HepG2 (cell line): Measurements from ENCODE around the gene NLRC4. TPM values are rescaled to one million over a fixed set of nuclear protein-coding genes. Genes with fewer than 3 reads are reported as not detected.
A peak's percentile ranks its signal among the peaks of the same experiment; 100 is the strongest.

ENCODE experiments used
- ATAC-seq: fragments of 200-7000 bp; cut with Tn5 transposase; 3 replicates; pipeline ENCODE4 v1.9.1; 2020; ENCODE audit warnings: mild to moderate bottlenecking, moderate library complexity
- BruUV-seq: library from RNA; stranded (reverse); fragments of 400-500 nt; replicated peaks from 2 replicates; lab custom pipeline; 2021; lab: Mats Ljungman, UMichigan
- CTCF ChIA-PET: fragments of 300-600 bp; formaldehyde crosslinking; extraction: SDS; loops from one replicate; lab custom pipeline; 2021; ENCODE audit warnings: low total read pairs, inconsistent platforms, low intra/inter-chr PET ratio; lab: Yijun Ruan, JAX
- POLR2A ChIA-PET: fragments of 350-600 bp; sonication (Branson Sonifier 250); formaldehyde crosslinking; loops from one replicate; lab custom pipeline; 2020; ENCODE audit warnings: antibody characterized with exemption, inconsistent platforms; lab: Yijun Ruan, JAX
- DNase-seq: peaks from one replicate; pipeline ENCODE4 v3.0.0-alpha.2; 2015; ENCODE audit warnings: low spot score
- FAIRE-seq: peaks from 3 replicates; lab custom pipeline; 2011; peaks lifted over from hg19 to GRCh38; lab: Jason Lieb, UNC
- H2AFZ ChIP-seq: one replicate; pipeline ENCODE4 v1.6.1; 2011; ENCODE audit warnings: low read length, inconsistent platforms
- H3K27ac ChIP-seq: fragments of 300-600 bp; 3 replicates; pipeline ENCODE4 v1.8.0; 2011; ENCODE audit warnings: mixed run types, mild to moderate bottlenecking, mixed read lengths, low read length, inconsistent platforms; ENCODE audit not compliant: insufficient read depth; ENCODE audit errors: extremely low read length
- H3K27me3 ChIP-seq, 2 experiments: fragments of 200-600 bp in 1 of 2; 2 replicates in 1 of 2; 3 replicates in 1 of 2; pipeline versions ENCODE4 v1.6.0 to v1.8.0; 2011; ENCODE audit warnings: low read length in 2 of 2, mild to moderate bottlenecking in 2 of 2, moderate library complexity in 2 of 2, inconsistent platforms in 1 of 2; ENCODE audit not compliant: insufficient read depth in 2 of 2, control insufficient read depth in 1 of 2
- H3K36me3 ChIP-seq, 2 experiments: fragments of 200-600 bp in 1 of 2; replicated peaks in 1 of 2; 2 replicates in 1 of 2; 3 replicates in 1 of 2; pipeline versions ENCODE4 v1.5.1 to v1.8.0; 2011; ENCODE audit warnings: low read length in 2 of 2, inconsistent platforms in 1 of 2; ENCODE audit not compliant: insufficient read depth in 2 of 2, control insufficient read depth in 1 of 2
- H3K4me1 ChIP-seq: 2 replicates; pipeline ENCODE4 v1.5.1; 2012; ENCODE audit warnings: low read length, inconsistent platforms; ENCODE audit not compliant: insufficient read depth
- H3K4me2 ChIP-seq: 2 replicates; pipeline ENCODE4 v1.6.0; 2011; ENCODE audit warnings: low read depth, low read length, inconsistent platforms
- H3K4me3 ChIP-seq, 3 experiments: fragments of 200-600 bp in 1 of 3; sonication (generic), shearing (Covaris generic) in 1 of 3; replicated peaks in 1 of 3; 2 replicates each; pipeline ENCODE4 v1.5.1; 2011 to 2016; ENCODE audit warnings: low read length in 3 of 3, inconsistent platforms in 2 of 3, low read depth in 2 of 3, mild to moderate bottlenecking in 2 of 3, control low read depth in 1 of 3, mixed read lengths in 1 of 3; ENCODE audit not compliant: insufficient read depth in 1 of 3
- H3K79me2 ChIP-seq: one replicate; pipeline ENCODE4 v1.6.1; 2011; ENCODE audit warnings: low read length, inconsistent platforms; ENCODE audit not compliant: insufficient read depth
- H3K9ac ChIP-seq: 2 replicates; pipeline ENCODE4 v1.6.0; 2011; ENCODE audit warnings: mild to moderate bottlenecking, low read depth, low read length, inconsistent platforms; ENCODE audit not compliant: insufficient read depth
- H3K9me3 ChIP-seq: 2 replicates; pipeline ENCODE4 v1.5.1; 2012; ENCODE audit warnings: mild to moderate bottlenecking, low read length
- H4K20me1 ChIP-seq: 2 replicates; pipeline ENCODE4 v1.6.0; 2011; ENCODE audit warnings: inconsistent platforms, mild to moderate bottlenecking, low read length, moderate library complexity; ENCODE audit not compliant: insufficient read depth
- GATAD2A ChIP-seq: IDR thresholded peaks from 2 replicates; pipeline ENCODE4 v1.6.1; 2016
- HIVEP1 ChIP-seq: sonication (generic); formaldehyde crosslinking; IDR thresholded peaks from 2 replicates; pipeline ENCODE4 v1.4.0; 2020; ENCODE audit warnings: mild to moderate bottlenecking, missing genetic modification reagents
- HMG20A ChIP-seq: IDR thresholded peaks from 2 replicates; pipeline ENCODE4 v1.6.1; 2016; ENCODE audit warnings: borderline replicate concordance
- IRF2 ChIP-seq: IDR thresholded peaks from 2 replicates; pipeline ENCODE4 v1.6.1; 2018; ENCODE audit warnings: missing genetic modification reagents, missing compliant biosample characterization
- KLF15 ChIP-seq: sonication (generic); formaldehyde crosslinking; IDR thresholded peaks from 2 replicates; pipeline ENCODE4 v1.8.1; 2023; ENCODE audit warnings: borderline replicate concordance, mild to moderate bottlenecking, inconsistent platforms, missing genetic modification reagents, mixed read lengths
- MAFF ChIP-seq: IDR thresholded peaks from 2 replicates; pipeline ENCODE4 v1.6.1; 2011; ENCODE audit warnings: low read depth, low read length, improper control_type of control experiment
- MBD4 ChIP-seq: IDR thresholded peaks from 2 replicates; pipeline ENCODE4 v1.6.1; 2012; ENCODE audit warnings: low read length, inconsistent platforms, borderline replicate concordance
- MIXL1 ChIP-seq: IDR thresholded peaks from 2 replicates; pipeline ENCODE4 v1.6.1; 2016
- NFKBIZ ChIP-seq: IDR thresholded peaks from 2 replicates; pipeline ENCODE4 v1.6.1; 2018; ENCODE audit warnings: missing genetic modification reagents, missing compliant biosample characterization
- RBFOX2 ChIP-seq: fragments of 200-400 bp; formaldehyde crosslinking; IDR thresholded peaks from 2 replicates; pipeline ENCODE4 v1.6.1; 2017; ENCODE audit warnings: low read depth, mild to moderate bottlenecking, low read length
- RFX3 ChIP-seq: IDR thresholded peaks from 2 replicates; pipeline ENCODE4 v1.6.1; 2016; ENCODE audit warnings: missing biosample characterization, missing genetic modification reagents
- SPEN ChIP-seq: sonication (generic); formaldehyde crosslinking; IDR thresholded peaks from 2 replicates; pipeline ENCODE4 v1.5.1; 2020; ENCODE audit warnings: low read depth, mild to moderate bottlenecking, missing genetic modification reagents
- TBL1XR1 ChIP-seq: fragments of 150-350 bp; IDR thresholded peaks from 2 replicates; pipeline ENCODE4 v1.6.1; 2014; ENCODE audit warnings: borderline replicate concordance, low read length; ENCODE audit not compliant: partially characterized antibody
- TEAD3 ChIP-seq: optimal IDR thresholded peaks from 2 replicates; pipeline ENCODE3; 2016; ENCODE audit warnings: borderline replicate concordance
- ZBTB38 ChIP-seq: sonication (generic); formaldehyde crosslinking; IDR thresholded peaks from 2 replicates; pipeline ENCODE4 v1.5.1; 2020; ENCODE audit warnings: mild to moderate bottlenecking, missing genetic modification reagents
- ZBTB7A ChIP-seq: sonication (generic); formaldehyde crosslinking; IDR thresholded peaks from 2 replicates; pipeline ENCODE4 v1.8.0; 2022; ENCODE audit warnings: mild to moderate bottlenecking, missing genetic modification reagents
- ZNF180 ChIP-seq: sonication (generic); formaldehyde crosslinking; IDR thresholded peaks from 2 replicates; pipeline ENCODE4 v1.4.0; 2020; ENCODE audit warnings: low read depth, missing genetic modification reagents, borderline replicate concordance
- ZNF256 ChIP-seq: sonication (generic); formaldehyde crosslinking; conservative IDR thresholded peaks from 2 replicates; pipeline ENCODE4 v1.4.0; 2020; ENCODE audit warnings: missing genetic modification reagents
- ZNF317 ChIP-seq: sonication (generic); formaldehyde crosslinking; IDR thresholded peaks from 2 replicates; pipeline ENCODE4 v1.5.0; 2020; ENCODE audit warnings: mild to moderate bottlenecking, missing genetic modification reagents
- ZNF543 ChIP-seq: sonication (generic); formaldehyde crosslinking; IDR thresholded peaks from 2 replicates; pipeline ENCODE4 v1.4.0; 2020; ENCODE audit warnings: mild to moderate bottlenecking, missing genetic modification reagents
- ZNF605 ChIP-seq: sonication (generic); formaldehyde crosslinking; IDR thresholded peaks from 2 replicates; pipeline ENCODE4 v1.8.0; 2022; ENCODE audit warnings: mild to moderate bottlenecking, missing genetic modification reagents
- ZNF761 ChIP-seq: sonication (generic); formaldehyde crosslinking; conservative IDR thresholded peaks from 2 replicates; pipeline ENCODE4 v1.4.0; 2020; ENCODE audit warnings: mild to moderate bottlenecking, missing genetic modification reagents
- ZNF792 ChIP-seq: IDR thresholded peaks from 2 replicates; pipeline ENCODE4 v1.6.1; 2016
- WGBS: methylation state at CpG from one replicate; pipeline ENCODE4 v1.1.6; 2017; ENCODE audit warnings: low lambda C conversion rate; 5-methylcytosine and 5-hydroxymethylcytosine counted together
- in situ Hi-C: cut with HindIII; loops from 2 replicates; pipeline ENCODE4 v1.10.0; 2017; ENCODE audit warnings: low pct_unique_long_range_greater_than_20kb; ENCODE audit not compliant: extremely low pct_ligation_motif_present
- intact Hi-C: fragments of 100-400 bp; cut with micrococcal nuclease; formaldehyde crosslinking; loops from one replicate; pipeline ENCODE4 v1.10.0; 2022; ENCODE audit not compliant: unreplicated experiment
- polyA plus RNA-seq, 8 experiments: library from polyadenylated mRNA; depleted of rRNA in 3 of 8; stranded (reverse) in 7 of 8; unstranded in 1 of 8; fragments of >200 nt; fragmentation: Illumina TruSeq in 4 of 8; extraction: Trizol in 4 of 8; gene quantifications; 2 replicates each; pipeline versions ENCODE4 v1.2.1 to v1.2.3, GENCODE V29; 2011 to 2016; ENCODE audit warnings: low read depth in 4 of 8, missing spikeins in 1 of 8, mixed read lengths in 1 of 8; ENCODE audit not compliant: insufficient read depth in 1 of 8
- total RNA-seq, 5 experiments: library from RNA; depleted of rRNA; stranded (reverse); fragments of >200 nt; fragmentation: Illumina TruSeq; extraction: Trizol; gene quantifications; 2 replicates each; pipeline ENCODE4 v1.2.3, GENCODE V29; 2016; ENCODE audit warnings: low read depth in 1 of 5
- TF ChIP-seq, protein P1 (sequence below): sonication (generic); formaldehyde crosslinking; IDR thresholded peaks from 2 replicates; pipeline ENCODE4 v1.4.0; 2020; ENCODE audit warnings: missing genetic modification reagents
- TF ChIP-seq, protein P2 (sequence below): sonication (generic); formaldehyde crosslinking; IDR thresholded peaks from 2 replicates; pipeline ENCODE4 v1.4.0; 2020; ENCODE audit warnings: low read depth, mild to moderate bottlenecking, missing genetic modification reagents

NLRC4 gene
- total and polyA plus RNA-seq, 2 of the 13 experiments (the other 11 are each of a cell fraction or from before 2014, with no cell fraction given) = 0.15 to 0.29 TPM

DNA sequence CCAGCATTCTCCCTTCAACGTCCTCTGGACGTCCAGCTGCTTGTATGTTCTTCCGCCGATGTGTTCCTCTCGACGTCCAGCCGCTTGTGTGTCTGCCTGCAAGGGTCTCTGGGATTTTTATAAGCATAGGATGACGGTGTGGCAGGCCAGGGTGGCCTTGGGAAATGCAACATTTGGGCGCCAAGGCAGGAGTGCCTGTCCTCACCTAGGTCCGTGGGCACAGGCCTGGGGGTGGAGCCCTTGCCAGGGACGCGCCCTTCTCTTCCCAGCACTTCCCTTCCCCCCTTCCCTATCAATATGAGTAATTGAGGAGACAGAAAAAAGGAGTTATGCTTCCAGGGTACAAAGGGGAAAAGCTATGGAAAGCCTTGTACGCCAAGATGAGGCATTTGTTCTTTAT lies 6.4 kb downstream of the NLRC4 start (continued):
- TF ChIP-seq, protein P1, sequence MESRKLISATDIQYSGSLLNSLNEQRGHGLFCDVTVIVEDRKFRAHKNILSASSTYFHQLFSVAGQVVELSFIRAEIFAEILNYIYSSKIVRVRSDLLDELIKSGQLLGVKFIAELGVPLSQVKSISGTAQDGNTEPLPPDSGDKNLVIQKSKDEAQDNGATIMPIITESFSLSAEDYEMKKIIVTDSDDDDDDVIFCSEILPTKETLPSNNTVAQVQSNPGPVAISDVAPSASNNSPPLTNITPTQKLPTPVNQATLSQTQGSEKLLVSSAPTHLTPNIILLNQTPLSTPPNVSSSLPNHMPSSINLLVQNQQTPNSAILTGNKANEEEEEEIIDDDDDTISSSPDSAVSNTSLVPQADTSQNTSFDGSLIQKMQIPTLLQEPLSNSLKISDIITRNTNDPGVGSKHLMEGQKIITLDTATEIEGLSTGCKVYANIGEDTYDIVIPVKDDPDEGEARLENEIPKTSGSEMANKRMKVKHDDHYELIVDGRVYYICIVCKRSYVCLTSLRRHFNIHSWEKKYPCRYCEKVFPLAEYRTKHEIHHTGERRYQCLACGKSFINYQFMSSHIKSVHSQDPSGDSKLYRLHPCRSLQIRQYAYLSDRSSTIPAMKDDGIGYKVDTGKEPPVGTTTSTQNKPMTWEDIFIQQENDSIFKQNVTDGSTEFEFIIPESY = peak; percentile 35; the same call in 1 of the 2 replicates
- TF ChIP-seq, protein P2, sequence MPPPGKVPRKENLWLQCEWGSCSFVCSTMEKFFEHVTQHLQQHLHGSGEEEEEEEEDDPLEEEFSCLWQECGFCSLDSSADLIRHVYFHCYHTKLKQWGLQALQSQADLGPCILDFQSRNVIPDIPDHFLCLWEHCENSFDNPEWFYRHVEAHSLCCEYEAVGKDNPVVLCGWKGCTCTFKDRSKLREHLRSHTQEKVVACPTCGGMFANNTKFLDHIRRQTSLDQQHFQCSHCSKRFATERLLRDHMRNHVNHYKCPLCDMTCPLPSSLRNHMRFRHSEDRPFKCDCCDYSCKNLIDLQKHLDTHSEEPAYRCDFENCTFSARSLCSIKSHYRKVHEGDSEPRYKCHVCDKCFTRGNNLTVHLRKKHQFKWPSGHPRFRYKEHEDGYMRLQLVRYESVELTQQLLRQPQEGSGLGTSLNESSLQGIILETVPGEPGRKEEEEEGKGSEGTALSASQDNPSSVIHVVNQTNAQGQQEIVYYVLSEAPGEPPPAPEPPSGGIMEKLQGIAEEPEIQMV (CRISPR knock-in tag) = peak; percentile 62; the same call in 1 of the 2 replicates
- no peak for TF ChIP-seq ZBTB7A (CRISPR knock-in tag)
- TF ChIP-seq ZBTB38 (CRISPR knock-in tag) = peak; percentile 84
- no peak for TF ChIP-seq ZNF543 (CRISPR knock-in tag)

DNA sequence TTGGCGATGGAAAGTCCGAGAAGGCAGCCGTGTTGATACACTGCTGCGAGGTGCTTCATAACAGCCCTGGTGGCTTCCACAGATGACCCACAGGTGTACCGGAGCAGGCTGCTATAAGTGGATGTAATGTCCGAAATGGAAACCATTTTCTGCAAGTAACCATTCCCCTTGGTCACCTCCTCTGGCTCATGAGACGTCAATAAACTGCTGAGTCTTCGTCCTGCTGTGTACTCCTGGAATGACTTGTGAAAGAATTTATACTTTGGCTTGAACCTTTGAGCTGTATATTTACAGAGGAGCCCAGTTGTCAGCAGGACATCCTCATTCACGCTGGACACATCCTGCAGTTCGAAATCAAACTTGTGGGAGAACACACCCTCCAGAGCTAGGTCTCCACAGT lies 14.4 kb downstream of the NLRC4 start:
- ATAC-seq (peak; percentile 78), FAIRE-seq (no peak), DNase-seq (peak; percentile 32)
- peaks cover 38% of the 10 kb centered on the region for H3K4me1 ChIP-seq
- no peaks in the 10 kb centered on the region; a peak in 1 of 5 replicates for H3K27me3 ChIP-seq
- H3K36me3 ChIP-seq = no peaks in the 10 kb centered on the region
- 26% methylated on average over 10 of the region's 10 CpGs for WGBS
- BruUV-seq = no TSS peak
- no peaks in the 10 kb centered on the region for H3K79me2 ChIP-seq
- H3K4me2 ChIP-seq = peak overlapping the region; percentile 57
- no peaks in the 10 kb centered on the region for H4K20me1 ChIP-seq
- ChIA-PET CTCF (no interaction called here), POLR2A (no interaction called here)
- no peaks in the 10 kb centered on the region for H3K9me3 ChIP-seq
- no peak overlapping the region for H3K9ac ChIP-seq
- peak overlapping the region in 1 of 3 experiments; percentile 29; a peak in 2 of 6 replicates for H3K4me3 ChIP-seq
- in situ Hi-C loops = no loop called here
- intact Hi-C loops = no loop called here
- H3K27ac ChIP-seq = no peak overlapping the region
- H2AFZ ChIP-seq = no peak overlapping the region
- TF ChIP-seq ZNF180 (CRISPR knock-in tag) = no peak
- TF ChIP-seq GATAD2A (CRISPR knock-in tag) = 0 out of 2 replicates have a peak, but pooled peaks have one; percentile 41
- no peak for TF ChIP-seq MBD4
- TF ChIP-seq HMG20A (CRISPR knock-in tag) = peak; percentile 33; the same call in 1 of the 2 replicates
- TF ChIP-seq RBFOX2 = no peak
- peak; percentile 34; the same call in 1 of the 2 replicates for TF ChIP-seq IRF2
- peak; percentile 60 for TF ChIP-seq TEAD3
- TF ChIP-seq TBL1XR1 = no peak
- no peak for TF ChIP-seq KLF15 (CRISPR knock-in tag)
- no peak for TF ChIP-seq SPEN
- no peak for TF ChIP-seq ZNF605 (CRISPR knock-in tag)
- TF ChIP-seq ZNF256 (CRISPR knock-in tag) = no peak
- TF ChIP-seq MAFF = peak; percentile 46; the same call in 1 of the 2 replicates
- TF ChIP-seq MIXL1 (CRISPR knock-in tag) = no peak
- no peak for TF ChIP-seq HIVEP1 (CRISPR knock-in tag)
- TF ChIP-seq ZNF317 (CRISPR knock-in tag) = no peak
- TF ChIP-seq ZNF761 = no peak
- TF ChIP-seq RFX3 (CRISPR knock-in tag) = no peak
- no peak for TF ChIP-seq ZNF792 (CRISPR knock-in tag)
- TF ChIP-seq NFKBIZ (CRISPR knock-in tag) = no peak
